ENCODE results near the gene RNU6-7. TPM values are rescaled to one million over a fixed set of nuclear protein-coding genes. Genes with fewer than 3 reads are reported as not detected.
A peak's percentile ranks its signal among the peaks of the same experiment; 100 is the strongest.

Gene RNU6-7
- total and polyA plus RNA-seq, 2 of the 13 experiments (the other 11 are each of a cell fraction or from before 2014, with no cell fraction given): under 0.01 TPM; not detected in 1

DNA sequence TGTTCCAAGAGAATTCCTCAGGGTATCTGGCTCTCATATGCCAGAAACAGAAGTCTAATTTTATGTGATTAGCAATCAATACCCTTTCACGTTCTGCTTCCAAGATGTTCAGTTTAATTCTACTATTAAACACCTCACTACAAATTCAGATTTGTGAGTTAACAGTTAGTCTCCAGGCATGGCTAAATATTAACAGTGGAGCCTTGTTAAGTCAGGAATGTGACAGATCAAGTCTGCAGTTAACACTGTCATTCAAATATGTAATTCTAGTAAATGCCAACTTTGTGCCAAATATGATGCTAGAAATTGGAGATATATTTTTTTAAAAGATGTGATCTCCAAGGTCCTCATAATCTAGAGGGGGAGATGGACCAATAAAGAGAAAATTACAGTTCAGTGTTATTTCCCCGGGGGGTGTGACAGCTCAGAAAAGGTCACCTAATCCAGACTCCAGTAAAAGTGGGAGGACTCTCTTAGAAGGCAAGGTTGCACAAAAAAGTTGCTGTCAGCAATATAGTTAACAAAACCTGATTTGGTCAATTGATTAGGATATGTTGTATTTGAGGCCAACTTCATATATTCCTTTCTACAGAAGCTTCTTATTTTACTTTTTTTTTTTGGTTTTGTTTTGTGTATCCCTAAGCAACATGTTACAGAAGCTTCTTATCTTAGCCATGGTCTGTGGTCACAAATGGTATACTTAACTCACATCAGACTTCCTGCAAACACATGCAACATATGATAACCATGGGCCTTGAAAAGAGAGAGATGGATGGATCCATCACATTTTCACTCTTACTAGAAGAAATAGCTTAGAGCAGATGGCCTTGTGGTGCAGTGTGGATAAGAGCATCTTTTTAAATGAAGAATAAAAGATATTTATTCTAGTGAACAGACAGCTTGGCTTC, 18.4 kb upstream of the RNU6-7 start:
- no peak overlapping the region for H3K4me3 ChIP-seq (replicated peaks in 1 of 3; ENCODE audit: insufficient read depth in 1 of 3, low read depth in 2 of 3, low read length in 3 of 3)
- H3K27ac ChIP-seq (ENCODE audit: extremely low read length, insufficient read depth, low read length): no peak overlapping the region
- no peak for TF ChIP-seq TP53 (CRISPR knock-in tag; conservative IDR thresholded peaks at IDR 0.05)
- no peak for TF ChIP-seq ZNF274 (CRISPR knock-in tag; IDR thresholded peaks at IDR 0.05)
- no peak for TF ChIP-seq ZEB1 (IDR thresholded peaks at IDR 0.05; ENCODE audit: insufficient replicate concordance, low read depth)
- TF ChIP-seq ZNF232 (CRISPR knock-in tag; IDR thresholded peaks at IDR 0.05; ENCODE audit: borderline replicate concordance): no peak
- TF ChIP-seq BCL6 (CRISPR knock-in tag; IDR thresholded peaks at IDR 0.05): no peak
- TF ChIP-seq ZNF839 (CRISPR knock-in tag; IDR thresholded peaks at IDR 0.05; ENCODE audit: borderline replicate concordance): no peak
- no peak for TF ChIP-seq FOSL2 (CRISPR knock-in tag; IDR thresholded peaks at IDR 0.05)
- TF ChIP-seq SMYD3 (CRISPR knock-in tag; IDR thresholded peaks at IDR 0.05): 0 out of 2 replicates have a peak, but pooled peaks have one; percentile 43
- TF ChIP-seq, protein P1, sequence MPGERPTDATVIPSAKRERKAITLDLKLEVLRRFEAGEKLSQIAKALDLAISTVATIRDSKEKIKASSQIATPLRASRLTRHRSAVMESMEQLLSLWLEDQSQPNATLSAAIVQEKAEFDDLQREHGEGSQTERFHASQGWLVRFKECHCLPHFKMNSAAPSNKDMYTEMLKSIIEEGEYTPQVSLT (CRISPR knock-in tag; IDR thresholded peaks at IDR 0.05; ENCODE audit: borderline replicate concordance, low read depth): no peak
- TF ChIP-seq, protein P2, sequence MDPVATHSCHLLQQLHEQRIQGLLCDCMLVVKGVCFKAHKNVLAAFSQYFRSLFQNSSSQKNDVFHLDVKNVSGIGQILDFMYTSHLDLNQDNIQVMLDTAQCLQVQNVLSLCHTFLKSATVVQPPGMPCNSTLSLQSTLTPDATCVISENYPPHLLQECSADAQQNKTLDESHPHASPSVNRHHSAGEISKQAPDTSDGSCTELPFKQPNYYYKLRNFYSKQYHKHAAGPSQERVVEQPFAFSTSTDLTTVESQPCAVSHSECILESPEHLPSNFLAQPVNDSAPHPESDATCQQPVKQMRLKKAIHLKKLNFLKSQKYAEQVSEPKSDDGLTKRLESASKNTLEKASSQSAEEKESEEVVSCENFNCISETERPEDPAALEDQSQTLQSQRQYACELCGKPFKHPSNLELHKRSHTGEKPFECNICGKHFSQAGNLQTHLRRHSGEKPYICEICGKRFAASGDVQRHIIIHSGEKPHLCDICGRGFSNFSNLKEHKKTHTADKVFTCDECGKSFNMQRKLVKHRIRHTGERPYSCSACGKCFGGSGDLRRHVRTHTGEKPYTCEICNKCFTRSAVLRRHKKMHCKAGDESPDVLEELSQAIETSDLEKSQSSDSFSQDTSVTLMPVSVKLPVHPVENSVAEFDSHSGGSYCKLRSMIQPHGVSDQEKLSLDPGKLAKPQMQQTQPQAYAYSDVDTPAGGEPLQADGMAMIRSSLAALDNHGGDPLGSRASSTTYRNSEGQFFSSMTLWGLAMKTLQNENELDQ (CRISPR knock-in tag; IDR thresholded peaks at IDR 0.05; ENCODE audit: borderline replicate concordance): no peak
- TF ChIP-seq ZBTB3 (CRISPR knock-in tag; IDR thresholded peaks at IDR 0.05; ENCODE audit: borderline replicate concordance, low read depth): no peak
- TF ChIP-seq MAFK (conservative IDR thresholded peaks at IDR 0.05 in 1 of 2, IDR thresholded peaks at IDR 0.05 in 1 of 2; ENCODE audit: low read length in 2 of 2): peak; percentile 85 to 90
- TF ChIP-seq MAFF (IDR thresholded peaks at IDR 0.05; ENCODE audit: low read depth, low read length): peak; percentile 89
- H3K9ac ChIP-seq (ENCODE audit: insufficient read depth, low read depth, low read length): no peak overlapping the region
- 2% methylated on average over 2 of the region's 2 CpGs for WGBS (ENCODE audit: low lambda C conversion rate)
- no TSS peak for BruUV-seq (replicated peaks)
- intact Hi-C loops (cut with micrococcal nuclease; ENCODE audit: unreplicated experiment) (no loop called here), in situ Hi-C loops (cut with HindIII; ENCODE audit: extremely low pct_ligation_motif_present, low pct_unique_long_range_greater_than_20kb) (no loop called here)
- no peaks in the 10 kb centered on the region for H3K4me1 ChIP-seq (ENCODE audit: insufficient read depth, low read length)
- no peak for FAIRE-seq
- H2AFZ ChIP-seq (ENCODE audit: low read length): no peak overlapping the region
- DNase-seq (ENCODE audit: low spot score): no peak
- peak; percentile 35; the same call in 1 of the 3 replicates for ATAC-seq
- POLR2A ChIA-PET: no interaction called here
- CTCF ChIA-PET (ENCODE audit: low intra/inter-chr PET ratio, low total read pairs): no interaction called here
- H3K9me3 ChIP-seq (ENCODE audit: low read length): peaks cover 18% of the 10 kb centered on the region; the same call in 1 of the 2 replicates
- H3K79me2 ChIP-seq (ENCODE audit: insufficient read depth, low read length): no peaks in the 10 kb centered on the region
- no peaks in the 10 kb centered on the region for H3K27me3 ChIP-seq (ENCODE audit: control insufficient read depth in 1 of 2, insufficient read depth in 2 of 2, low read length in 2 of 2)
- no peaks in the 10 kb centered on the region for H3K36me3 ChIP-seq (replicated peaks in 1 of 2; ENCODE audit: control insufficient read depth in 1 of 2, insufficient read depth in 2 of 2, low read length in 2 of 2)
- no peaks in the 10 kb centered on the region for H4K20me1 ChIP-seq (ENCODE audit: insufficient read depth, low read length)
- H3K4me2 ChIP-seq (ENCODE audit: low read depth, low read length): no peak overlapping the region
